Upper lobe of right lung (tissue), 1 donor: Measurements from ENCODE around the gene OR4N2. TPM values are rescaled to one million over a fixed set of nuclear protein-coding genes. Genes with fewer than 3 reads are reported as not detected.
A peak's percentile ranks its signal among the peaks of the same experiment; 100 is the strongest.
"Not testable (repeated sequence)": the region's sequence is repeated elsewhere in the genome, so short reads cannot be mapped to it uniquely, and the experiment has no call there.

Source experiments
- ATAC-seq: fragments of 200-7000 bp; cut with Tn5 transposase; one replicate; pipeline ENCODE4 v1.9.1; 2020; ENCODE audit warnings: mild to moderate bottlenecking, moderate library complexity
- DNase-seq: peaks from one replicate; pipeline ENCODE4 v3.0.0-alpha.2; 2020
- H3K27ac ChIP-seq: fragments of 200-600 bp; one replicate; pipeline ENCODE4 v1.8.0; 2022
- H3K27me3 ChIP-seq: fragments of 200-600 bp; one replicate; pipeline ENCODE4 v1.8.0; 2022; ENCODE audit warnings: mild to moderate bottlenecking
- H3K36me3 ChIP-seq: fragments of 200-600 bp; one replicate; pipeline ENCODE4 v1.8.0; 2022
- H3K4me1 ChIP-seq: fragments of 200-600 bp; one replicate; pipeline ENCODE4 v1.8.0; 2022
- H3K4me3 ChIP-seq: fragments of 200-600 bp; one replicate; pipeline ENCODE4 v1.8.0; 2022; ENCODE audit warnings: mild to moderate bottlenecking
- H3K9me3 ChIP-seq: fragments of 200-600 bp; one replicate; pipeline ENCODE4 v1.8.0; 2022
- CTCF ChIP-seq: fragments of 200-600 bp; IDR thresholded peaks from one replicate; pipeline ENCODE4 v1.8.0; 2022; ENCODE audit warnings: antibody characterized with exemption
- intact Hi-C: fragments of 100-400 bp; cut with DNase I; formaldehyde crosslinking; loops from one replicate; pipeline ENCODE4 v1.11.0; 2022
- total RNA-seq: library from RNA; stranded (reverse); fragmentation: NEBNext Ultra II Directional; extraction: Animal tissue kit (Norgen Biotek cat#: 25700); gene quantifications from one replicate; pipeline ENCODE4 v1.2.1, GENCODE V29; 2021
- donor health status: DM: no; HTN: yes; CAD: no; lungs with severe emphysema.

Gene OR4N2
- total RNA-seq, 1 donor from 2014 or later, result not detected

- ATAC-seq (peak; percentile 41), DNase-seq (peak; percentile 63)
- Histone ChIP-seq H3K4me1 (no peaks in the 10 kb centered on the region), H3K36me3 (no peaks in the 10 kb centered on the region), H3K27me3 (no peaks in the 10 kb centered on the region), H3K9me3 (peaks cover 5% of the 10 kb centered on the region), H3K4me3 (no peak overlapping the region), H3K27ac (no peak overlapping the region)
- intact Hi-C loops, result no loop called here
- TF ChIP-seq CTCF, result no peak
Observed at GRCh38 chr14:19799880-19800279, 3.7 kb upstream of the OR4N2 start.

GRCh38 chr14:19800282-19801117, 3.1 kb upstream of the OR4N2 start:
- intact Hi-C loops, result no loop called here
- Histone ChIP-seq H3K9me3 (peaks cover 5% of the 10 kb centered on the region), H3K27me3 (no peaks in the 10 kb centered on the region), H3K4me1 (no peaks in the 10 kb centered on the region), H3K36me3 (no peaks in the 10 kb centered on the region), H3K27ac (no peak overlapping the region), H3K4me3 (no peak overlapping the region)
- TF ChIP-seq CTCF, result no peak
- DNase-seq (peak; percentile 64), ATAC-seq (peak; percentile 44)

- Histone ChIP-seq H3K36me3 (no peaks in the 10 kb centered on the region), H3K27ac (no peak overlapping the region), H3K4me1 (no peaks in the 10 kb centered on the region), H3K4me3 (no peak overlapping the region), H3K9me3 (peaks cover 5% of the 10 kb centered on the region), H3K27me3 (no peaks in the 10 kb centered on the region)
- intact Hi-C loops, result no loop called here
- DNase-seq (peak; percentile 57), ATAC-seq (peak; percentile 45)
- no peak for TF ChIP-seq CTCF
Observed at GRCh38 chr14:19801118-19801464, 2.5 kb upstream of the OR4N2 start.

- H3K4me3 ChIP-seq, H3K4me1 ChIP-seq, H3K36me3 ChIP-seq, H3K27ac ChIP-seq, DNase-seq, intact Hi-C loops, H3K9me3 ChIP-seq, ATAC-seq, H3K27me3 ChIP-seq: not testable (repeated sequence)
Observed at GRCh38 chr14:19813171-19813920, 9.8 kb downstream of the OR4N2 start.

- H3K4me1 ChIP-seq, H3K36me3 ChIP-seq, ATAC-seq, DNase-seq, H3K9me3 ChIP-seq, H3K27me3 ChIP-seq, H3K27ac ChIP-seq, intact Hi-C loops, H3K4me3 ChIP-seq: not testable (repeated sequence)
Observed at GRCh38 chr14:19819879-19820278, 16.3 kb downstream of the OR4N2 start.

- H3K27ac ChIP-seq, ATAC-seq, H3K4me3 ChIP-seq, intact Hi-C loops, DNase-seq, H3K36me3 ChIP-seq, H3K9me3 ChIP-seq, H3K4me1 ChIP-seq, H3K27me3 ChIP-seq: not testable (repeated sequence)
Observed at GRCh38 chr14:19821016-19821415, 17.4 kb downstream of the OR4N2 start.

GRCh38 chr14:19823178-19823577, 19.6 kb downstream of the OR4N2 start:
- no peaks in the 10 kb centered on the region for H3K9me3 ChIP-seq
- no peak overlapping the region for H3K4me3 ChIP-seq
- H3K27ac ChIP-seq, result no peak overlapping the region
- TF ChIP-seq CTCF, result no peak
- ATAC-seq (no peak), DNase-seq (no peak)
- H3K4me1 ChIP-seq, result no peaks in the 10 kb centered on the region
- H3K36me3 ChIP-seq, result no peaks in the 10 kb centered on the region
- intact Hi-C loops, result no loop called here
- no peaks in the 10 kb centered on the region for H3K27me3 ChIP-seq
